HG03457 (cell line): ENCODE results near the gene DNER.
"Not testable (repeated sequence)": the region's sequence is repeated elsewhere in the genome, so short reads cannot be mapped to it uniquely, and the experiment has no call there.

ENCODE experiments used
- ATAC-seq: cut with Tn5 transposase; IDR thresholded peaks from one replicate; pipeline ENCODE4 v1.9.1; 2021; ENCODE audit warnings: moderate number of reproducible peaks; ENCODE audit not compliant: unreplicated experiment

Gene DNER

DNA sequence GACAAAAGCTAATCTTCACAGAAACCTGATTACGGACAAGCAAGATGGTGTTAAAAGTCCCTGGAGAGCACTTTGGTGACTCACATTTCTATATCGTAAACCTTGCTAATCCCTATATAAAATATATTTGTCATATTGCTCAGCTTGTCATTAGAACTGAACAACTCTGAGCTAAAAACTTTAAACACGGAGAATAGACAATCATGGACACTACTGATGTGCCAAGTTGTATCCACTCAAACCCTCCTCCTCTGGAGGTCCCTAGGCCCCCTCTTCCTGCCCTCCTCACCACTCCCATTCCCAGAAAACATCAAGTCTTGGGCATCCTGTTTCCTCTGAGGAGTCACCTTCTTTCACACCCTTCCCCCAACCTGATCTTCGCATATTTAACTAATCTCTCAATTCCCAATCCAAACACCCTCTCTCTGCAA is 304.6 kb downstream of the DNER start:
- no peak for ATAC-seq

DNA sequence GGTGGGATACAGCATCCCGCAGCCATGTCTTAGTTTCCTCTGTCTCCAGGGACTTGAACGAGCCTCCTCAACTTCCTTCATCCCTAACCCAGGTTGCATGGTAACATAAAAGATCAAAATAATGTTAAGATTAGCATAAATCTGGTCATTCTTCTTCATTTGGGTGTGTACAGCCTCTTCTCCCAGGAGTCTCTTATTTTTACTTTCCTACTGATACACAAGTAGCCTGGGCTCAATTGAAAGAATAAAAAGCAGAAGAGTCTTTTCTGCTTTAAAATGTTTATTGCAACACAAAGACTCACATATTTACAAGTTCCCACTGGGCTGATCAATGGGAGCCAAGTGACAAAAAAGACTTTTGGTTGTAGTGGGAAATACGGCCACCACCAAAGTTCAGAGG is 305.4 kb downstream of the DNER start:
- ATAC-seq, result no peak

DNA sequence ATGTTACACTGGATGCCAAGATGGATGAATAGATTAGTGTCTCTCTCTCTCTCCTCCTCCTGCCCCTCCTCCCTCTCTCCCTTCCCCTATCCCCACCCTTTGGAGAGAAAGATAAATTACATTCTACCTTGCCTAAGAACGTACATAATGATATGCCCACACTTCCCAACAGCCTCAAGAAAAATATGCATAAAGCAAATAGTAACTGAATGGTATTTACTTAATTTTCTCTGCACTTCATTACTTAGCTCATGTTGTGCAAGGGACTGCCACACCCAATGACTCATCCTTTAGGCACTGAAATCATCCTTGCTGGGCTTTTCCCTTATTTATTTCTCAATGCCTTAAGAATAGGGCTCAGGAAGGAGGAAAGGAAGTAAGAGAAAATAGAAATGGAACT is 306.0 kb downstream of the DNER start:
- ATAC-seq, result no peak

DNA sequence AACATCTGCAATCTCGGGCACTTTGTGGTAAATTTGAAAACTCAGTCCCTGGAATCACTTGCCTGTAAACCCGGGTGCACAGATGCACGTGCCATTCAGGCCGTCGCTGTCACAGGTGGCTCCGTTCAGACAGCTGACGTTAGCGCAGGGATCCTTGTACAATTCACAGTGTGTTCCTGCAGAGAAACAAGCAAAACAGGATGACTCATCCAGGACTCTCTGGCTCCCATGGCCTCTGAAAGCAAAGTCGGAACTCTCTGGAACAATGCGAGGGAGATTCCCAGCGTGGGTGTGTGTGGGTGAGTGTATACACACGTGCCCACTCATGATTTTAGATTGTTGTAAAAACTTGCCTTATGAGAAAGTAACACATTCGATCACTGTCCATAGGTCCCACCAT is 307.2 kb downstream of the DNER start:
- no peak for ATAC-seq

DNA sequence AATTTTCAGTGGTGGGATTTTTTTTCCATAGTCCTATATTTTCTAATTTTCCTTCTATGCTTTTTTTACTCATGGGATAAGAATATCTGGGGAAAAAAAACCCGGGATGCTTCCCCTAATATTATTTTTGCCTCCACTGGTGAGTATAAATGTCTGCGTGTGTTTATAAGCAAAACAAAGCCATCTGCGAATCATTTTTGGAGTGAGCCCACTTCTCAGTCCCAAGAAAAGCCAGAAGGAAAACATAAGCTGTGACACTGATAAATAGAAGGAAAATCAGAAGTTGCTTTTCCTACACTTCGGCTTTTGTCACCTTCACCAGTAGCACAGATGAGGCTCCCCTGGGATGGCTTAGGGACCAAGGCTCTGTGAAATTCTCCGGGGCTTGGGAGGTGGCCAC is 308.6 kb downstream of the DNER start:
- ATAC-seq, result no peak

DNA sequence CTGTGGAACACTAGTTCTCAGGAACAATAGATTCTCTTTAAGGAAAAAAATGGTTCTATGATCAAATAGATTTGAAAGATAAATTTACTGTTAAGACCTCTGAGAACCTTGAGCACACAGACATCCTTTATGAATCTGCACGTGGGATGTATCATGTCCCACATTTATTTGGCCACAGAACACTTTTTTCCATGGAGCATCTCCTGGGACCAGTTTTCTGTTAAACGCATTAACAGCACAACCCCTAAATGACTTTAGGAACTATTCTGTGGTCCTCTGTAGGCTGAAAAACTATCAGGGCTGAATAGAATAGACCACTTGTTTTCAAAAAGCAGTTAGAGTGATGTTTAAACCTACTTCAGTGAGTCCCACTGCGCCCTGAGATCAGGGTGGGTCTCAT is 311.1 kb downstream of the DNER start:
- ATAC-seq, result no peak

DNA sequence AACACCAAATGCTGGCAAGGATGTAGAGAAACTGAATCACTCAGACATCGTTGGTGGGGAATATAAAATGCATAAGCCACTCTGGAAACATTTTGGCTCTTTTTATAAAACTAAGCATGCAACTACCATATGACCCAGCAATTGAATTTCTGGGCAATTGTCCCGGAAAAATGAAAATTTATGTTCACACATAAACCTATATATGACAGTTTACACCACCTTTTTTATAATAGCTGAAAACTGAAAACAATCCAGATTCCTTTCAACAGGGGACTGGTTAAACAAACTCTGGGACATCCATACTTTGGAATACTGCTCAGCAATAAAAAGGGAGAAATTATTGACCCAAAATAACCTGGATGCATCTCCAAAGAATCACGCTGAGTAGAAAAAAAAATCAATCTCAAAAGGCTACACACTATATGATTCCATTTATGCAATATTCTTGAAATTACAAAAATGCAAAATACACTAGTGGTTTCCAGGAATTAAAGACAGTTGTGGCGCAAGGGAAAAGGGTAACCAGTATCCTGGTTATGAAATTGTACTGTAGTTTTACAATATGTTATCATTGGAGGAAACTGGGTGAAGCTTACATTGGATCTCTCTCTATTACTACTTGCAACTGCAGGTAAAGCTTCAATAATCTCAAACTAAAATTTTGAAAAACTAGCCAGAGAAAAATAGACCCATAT is 313.0 kb downstream of the DNER start:
- ATAC-seq, result no peak

DNA sequence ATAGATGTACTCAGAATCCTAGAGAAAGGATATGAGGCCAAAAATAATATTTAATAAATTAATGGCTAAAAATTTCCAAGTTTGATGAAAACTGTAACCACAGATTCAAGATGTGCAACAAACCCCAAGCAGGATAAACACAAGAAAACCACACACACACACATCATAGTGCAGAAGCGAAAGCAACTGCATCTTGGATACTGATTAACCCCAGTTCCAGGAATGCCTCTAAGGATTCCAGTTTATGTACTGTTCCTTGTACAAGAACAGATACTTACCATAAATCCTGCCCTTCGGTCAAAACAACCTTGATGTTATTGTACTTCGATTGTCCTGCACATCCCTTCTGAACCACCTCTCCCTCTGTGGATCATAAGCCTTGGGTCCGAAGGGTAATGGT is 320.4 kb downstream of the DNER start:
- no peak for ATAC-seq

DNA sequence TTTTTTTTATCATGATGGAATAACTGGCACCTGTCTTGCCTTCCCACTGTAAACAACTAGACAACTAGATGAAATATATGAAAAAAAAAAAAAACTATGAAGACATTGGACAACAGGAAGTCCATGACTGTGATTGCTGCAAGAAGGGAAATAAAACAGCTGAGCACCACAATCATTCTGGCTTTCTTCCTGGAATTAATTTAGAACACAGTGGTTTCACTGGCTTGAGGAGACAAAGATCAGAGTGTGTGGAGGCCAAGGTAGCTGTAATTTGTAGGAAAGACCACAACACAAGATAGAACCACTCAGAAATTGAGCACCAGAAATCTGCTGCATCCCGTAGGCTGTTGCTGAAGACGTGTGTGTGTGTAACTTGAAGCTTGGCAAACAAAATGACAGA is 322.2 kb downstream of the DNER start:
- no peak for ATAC-seq

DNA sequence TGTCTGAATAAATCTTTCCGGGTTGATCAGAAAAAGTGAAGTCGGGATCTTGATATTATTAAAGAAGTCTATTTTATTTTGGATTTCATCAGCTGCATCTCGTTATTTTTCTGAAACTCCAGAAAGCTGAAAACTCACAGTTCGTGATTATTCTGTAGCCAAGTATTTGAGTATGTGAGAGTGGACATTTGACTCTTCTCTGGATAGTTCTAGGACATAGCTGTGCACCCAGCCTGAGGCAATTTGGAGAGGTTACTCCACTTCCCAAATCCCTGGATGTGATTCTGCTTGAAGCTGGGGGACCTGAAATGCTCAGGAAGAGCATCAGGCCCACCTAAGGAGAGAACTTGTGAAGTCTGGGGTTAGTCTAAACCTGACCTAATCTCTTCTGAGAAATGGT is 325.6 kb downstream of the DNER start:
- no peak for ATAC-seq

DNA sequence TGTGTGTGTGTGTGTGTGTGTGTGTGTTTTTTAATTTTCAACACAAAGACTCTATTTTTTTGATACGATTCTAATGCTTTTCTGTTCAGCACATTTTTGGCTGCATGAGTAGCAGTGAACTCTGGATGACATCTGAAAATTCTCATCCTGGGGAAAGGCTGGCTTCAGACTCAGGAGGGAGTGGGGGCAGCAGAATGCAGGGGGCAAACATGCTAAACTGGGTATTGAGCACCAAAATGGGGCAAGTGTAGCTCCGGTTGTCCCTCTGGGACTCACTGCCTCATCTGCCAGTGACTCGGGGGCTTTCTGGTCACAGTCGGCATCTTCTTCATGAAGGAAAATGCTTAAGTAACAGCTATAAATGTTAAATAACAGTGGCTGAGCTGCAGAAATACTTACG is 326.5 kb downstream of the DNER start:
- ATAC-seq, result no peak

DNA sequence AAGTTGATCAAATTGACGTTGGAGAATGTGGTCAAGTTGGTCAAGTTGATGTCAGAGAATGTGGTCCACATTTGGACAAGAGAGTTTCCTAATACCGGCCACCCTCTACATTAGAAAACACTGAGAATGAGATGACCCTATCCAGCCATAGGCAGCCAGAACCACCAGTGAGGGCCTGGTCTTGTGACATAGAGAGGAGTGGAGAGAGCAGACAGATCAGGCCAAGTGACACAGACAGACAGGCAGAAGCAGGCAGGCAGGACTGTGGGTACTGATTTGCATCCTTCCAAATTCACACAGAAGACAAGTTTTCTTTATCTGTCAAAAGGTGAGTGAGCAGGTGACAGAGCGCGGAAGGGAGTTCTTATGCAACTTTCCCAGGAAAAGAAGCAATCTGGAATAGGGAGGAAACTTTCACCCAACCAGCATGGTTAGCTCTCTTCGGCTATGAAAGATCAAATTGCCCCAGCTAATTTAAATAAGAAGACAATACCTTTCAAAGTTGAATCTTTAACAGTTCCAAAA is 334.2 kb downstream of the DNER start:
- ATAC-seq, result no peak

DNA sequence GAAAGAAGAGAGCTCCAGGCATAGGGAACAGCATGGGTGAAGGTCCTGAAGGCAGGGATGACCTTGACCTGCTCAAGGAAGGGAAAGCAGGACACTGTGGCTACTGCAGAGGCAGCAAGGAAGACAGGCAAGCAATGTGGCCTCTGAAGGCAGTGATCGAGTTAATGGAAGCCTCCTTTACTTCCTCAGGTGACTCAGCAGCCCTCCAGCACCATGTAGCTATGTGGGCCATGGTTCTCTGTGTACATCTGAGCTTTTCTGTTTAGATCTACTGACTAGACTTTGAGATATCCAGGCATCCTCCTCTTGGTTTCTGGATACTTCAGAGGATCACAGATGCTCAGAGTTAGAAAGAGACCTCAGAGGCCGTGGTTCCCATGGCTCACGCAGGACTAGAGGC is 336.0 kb downstream of the DNER start:
- no peak for ATAC-seq

DNA sequence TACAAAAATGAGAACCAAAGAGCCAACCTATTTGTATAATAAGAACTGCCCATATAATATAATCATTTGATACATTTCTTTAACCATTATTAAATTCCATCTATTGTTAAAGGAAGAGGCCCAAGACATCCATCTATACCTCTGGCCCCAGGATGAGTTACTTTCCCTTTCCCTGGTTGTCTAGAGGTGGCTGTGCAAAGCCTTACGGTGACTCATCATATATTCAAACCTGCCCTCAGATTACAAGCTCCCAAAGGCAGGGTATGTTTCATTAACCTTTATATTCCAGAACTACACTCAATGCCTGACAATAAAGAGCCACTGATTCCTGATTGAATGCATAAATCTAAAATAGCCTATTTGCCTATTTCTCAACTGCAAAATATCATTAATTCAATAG is 337.5 kb downstream of the DNER start:
- no peak for ATAC-seq

DNA sequence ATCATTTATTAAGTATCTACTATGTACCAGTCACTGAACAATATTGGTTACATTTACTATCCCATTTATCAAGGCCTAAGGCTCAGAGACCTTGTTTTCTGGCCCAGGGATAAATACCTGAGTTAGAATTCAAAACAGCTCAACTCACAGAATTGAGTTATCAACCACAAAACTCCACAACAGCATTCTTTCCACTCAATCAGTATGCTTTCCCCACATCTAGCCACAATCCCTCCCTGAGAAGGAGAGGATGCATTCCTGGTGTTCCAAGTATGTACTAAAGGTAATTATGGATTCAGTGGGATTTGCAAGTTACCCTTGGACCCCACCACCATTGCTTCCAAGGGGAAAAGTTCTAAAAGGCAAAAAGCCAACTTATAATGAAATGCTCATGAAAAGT is 339.1 kb downstream of the DNER start:
- no peak for ATAC-seq

DNA sequence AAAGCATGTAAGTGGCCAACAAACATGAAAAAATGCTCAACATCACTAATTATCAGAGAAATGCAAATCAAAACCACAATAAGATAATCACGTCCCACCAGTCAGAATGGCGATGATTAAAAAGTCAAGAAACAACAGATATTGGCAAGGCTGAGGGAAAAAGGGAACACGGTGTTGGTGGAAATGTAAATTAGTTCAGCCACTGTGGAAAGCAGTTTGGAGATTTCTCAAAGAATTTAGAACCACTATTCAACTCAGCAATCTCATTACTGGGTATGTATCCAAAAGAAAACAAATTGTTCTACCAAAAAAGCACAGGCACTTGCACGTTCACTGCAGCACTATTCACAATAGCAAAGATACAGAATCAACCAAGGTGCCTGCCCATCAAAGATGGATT is 341.0 kb downstream of the DNER start:
- not testable (repeated sequence) for ATAC-seq

DNA sequence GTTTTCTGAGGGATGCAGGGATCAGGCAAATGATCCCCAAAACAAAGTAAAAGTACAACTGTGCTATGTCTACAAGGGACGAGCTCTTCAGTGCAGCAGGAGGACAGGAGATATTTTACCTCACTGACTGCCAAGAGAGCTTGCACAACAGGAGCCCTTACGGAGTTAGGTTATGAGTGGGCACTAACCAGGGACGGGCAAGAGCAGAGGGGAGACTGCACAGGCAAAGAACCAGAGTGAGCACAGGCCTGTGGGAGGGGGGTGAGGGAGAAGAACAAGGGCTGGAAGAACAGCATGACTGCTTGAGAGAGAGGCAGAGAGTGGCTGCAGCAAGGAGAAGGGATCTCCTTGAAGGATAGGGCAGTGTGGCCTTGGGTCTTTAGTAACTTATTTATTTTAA is 342.1 kb downstream of the DNER start:
- no peak for ATAC-seq

DNA sequence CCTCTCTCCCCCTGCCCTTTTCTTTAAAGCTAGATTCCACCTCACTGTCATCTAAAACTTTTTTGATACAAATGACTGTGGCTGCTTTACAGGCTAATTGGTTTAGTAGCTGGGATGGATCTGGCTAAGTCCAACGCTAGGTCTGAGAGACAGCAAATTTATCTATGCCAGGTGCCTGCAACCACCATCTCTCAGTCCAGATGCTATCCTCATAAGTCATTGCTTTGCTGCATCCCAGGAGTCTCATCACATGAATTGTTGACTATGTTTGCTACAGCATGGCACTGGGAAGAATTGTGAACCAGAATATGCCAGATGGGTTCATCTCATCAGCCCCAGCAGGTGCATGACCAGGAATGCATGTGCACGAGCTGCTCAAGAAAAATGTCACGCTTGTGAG is 343.3 kb downstream of the DNER start:
- no peak for ATAC-seq

DNA sequence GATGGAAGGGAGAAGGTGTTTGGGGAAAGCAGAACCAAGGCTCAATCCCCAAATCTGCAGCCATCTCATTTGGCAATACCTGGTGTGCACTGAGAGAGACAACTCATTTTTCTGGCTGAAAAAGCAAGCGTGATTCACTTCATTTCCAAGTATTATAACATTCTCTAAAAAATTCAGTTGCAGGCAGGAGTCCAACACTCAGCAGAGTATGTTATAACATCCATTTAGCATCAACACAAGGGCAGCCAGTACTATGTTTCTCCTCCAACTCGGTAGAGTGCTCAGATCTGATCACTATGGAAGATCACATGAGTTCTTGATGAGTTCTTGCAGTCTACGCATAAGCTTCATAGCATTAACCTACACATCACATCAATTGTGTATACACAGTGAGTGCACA is 343.8 kb downstream of the DNER start:
- no peak for ATAC-seq

DNA sequence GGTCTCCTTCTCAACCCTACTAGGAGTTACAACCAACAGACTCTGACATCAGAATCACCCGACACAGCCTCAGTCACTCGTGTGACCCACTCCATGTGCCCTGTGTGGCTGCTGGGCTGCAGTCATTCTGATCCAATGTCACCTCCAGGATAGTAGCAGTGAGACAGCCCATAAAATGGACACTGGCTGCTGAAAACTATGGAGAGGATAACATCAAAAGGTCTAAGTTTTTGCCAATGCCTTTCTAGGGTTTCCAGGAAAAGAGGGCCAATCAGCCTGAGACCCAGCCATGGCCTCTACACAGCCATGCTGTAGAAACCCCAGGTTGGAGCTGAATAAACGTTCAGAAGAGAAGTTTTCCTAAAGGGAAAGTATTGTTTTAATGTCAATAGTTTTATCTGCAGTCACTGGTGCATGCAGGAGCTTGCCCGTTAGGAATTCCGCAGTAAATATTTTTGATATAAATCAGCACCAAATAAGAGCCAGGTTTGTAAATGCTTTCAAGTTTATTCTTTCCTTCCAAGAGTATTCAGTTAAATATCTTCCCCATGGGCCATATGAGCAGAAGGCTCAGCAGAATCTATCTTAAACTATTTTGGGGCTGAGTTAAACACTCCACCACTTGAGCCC is 351.1 kb downstream of the DNER start:
- ATAC-seq, result no peak

DNA sequence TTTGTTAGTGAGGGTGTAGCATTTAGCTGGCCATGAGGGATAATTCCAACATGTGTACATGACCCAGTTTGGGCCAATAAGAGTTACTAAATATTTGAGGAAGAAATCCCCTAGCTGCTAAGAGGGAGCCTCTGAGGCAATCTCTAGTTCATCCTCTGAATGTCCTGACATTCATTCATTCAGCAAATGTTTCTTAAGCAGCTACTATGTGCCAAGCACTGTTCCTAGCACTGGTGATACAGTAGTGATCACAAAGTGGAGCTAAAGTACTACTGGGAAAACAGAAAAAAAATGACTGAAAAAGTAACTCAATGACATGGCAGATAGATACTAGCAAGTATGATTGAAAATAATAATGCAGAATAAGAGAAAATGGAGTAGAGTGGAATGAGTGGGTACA is 363.5 kb downstream of the DNER start:
- no peak for ATAC-seq

DNA sequence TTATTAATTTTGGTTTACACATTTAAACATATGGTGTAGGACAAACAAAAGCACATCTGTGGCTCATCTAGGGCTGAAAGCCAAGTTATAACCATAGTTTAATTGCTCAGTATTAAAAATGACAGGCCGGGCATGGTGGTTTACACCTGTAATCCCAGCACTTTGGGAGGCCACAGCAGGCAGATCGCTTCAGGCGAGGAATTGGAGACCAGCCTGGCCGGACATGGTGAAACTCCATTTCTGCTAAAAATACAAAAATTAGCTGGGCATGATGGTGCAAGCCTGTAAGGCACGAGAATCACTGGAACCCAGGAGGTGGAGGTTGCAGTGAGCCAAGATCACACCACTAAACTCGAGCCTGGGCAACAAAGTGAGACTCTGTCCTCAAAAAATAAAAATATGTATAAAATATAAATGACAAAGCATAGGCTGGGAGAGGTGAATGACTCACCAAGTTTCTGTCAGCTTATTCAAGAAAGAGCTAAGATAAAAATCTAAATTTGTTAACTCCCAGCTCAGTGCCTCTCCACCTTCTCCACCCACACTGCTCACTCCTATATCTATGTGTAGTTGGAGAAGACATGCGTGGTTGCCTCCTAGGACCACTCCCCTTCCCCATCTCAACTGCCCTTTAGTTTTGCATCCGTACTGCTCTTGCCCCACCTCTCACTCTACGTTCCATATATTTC is 364.1 kb downstream of the DNER start:
- ATAC-seq, result no peak
